Measurements from ENCODE around the gene SLC25A44.
"Not testable (repeated sequence)": the region's sequence is repeated elsewhere in the genome, so short reads cannot be mapped to it uniquely, and the experiment has no call there.

The SLC25A44 gene

GRCh38 chr1:156198831-156199349 lies 5.0 kb downstream of the SLC25A44 start:
- no peak for DNase-seq (ENCODE audit: extremely low read depth in 1 of 2, low read depth in 1 of 2)

GRCh38 chr1:156200044-156200443 lies 6.1 kb downstream of the SLC25A44 start:
- no peak for DNase-seq (ENCODE audit: extremely low read depth in 1 of 2, low read depth in 1 of 2)

GRCh38 chr1:156203331-156203730 lies 9.4 kb downstream of the SLC25A44 start:
- no peak for DNase-seq (ENCODE audit: extremely low read depth in 1 of 2, low read depth in 1 of 2)

GRCh38 chr1:156204686-156205085 lies 10.8 kb downstream of the SLC25A44 start:
- DNase-seq (ENCODE audit: extremely low read depth in 1 of 2, low read depth in 1 of 2): no peak

GRCh38 chr1:156211243-156211642 lies 17.3 kb downstream of the SLC25A44 start:
- no peak for DNase-seq (ENCODE audit: extremely low read depth in 1 of 2, low read depth in 1 of 2)

GRCh38 chr1:156212130-156212529 lies 18.2 kb downstream of the SLC25A44 start:
- DNase-seq (ENCODE audit: extremely low read depth in 1 of 2, low read depth in 1 of 2): no peak

- peak; percentile 88 to 93 for DNase-seq (ENCODE audit: extremely low read depth in 1 of 2, low read depth in 1 of 2)
Measured at GRCh38 chr1:156212833-156213643, 19.1 kb downstream of the SLC25A44 start, which contains the start of gene PMF1. TSS of gene PMF1 (plus strand) at chr1:156213007. CDS start at chr1:156213016, 9 bp downstream.

GRCh38 chr1:156213644-156213966 lies 19.7 kb downstream of the SLC25A44 start:
- no peak for DNase-seq (ENCODE audit: extremely low read depth in 1 of 2, low read depth in 1 of 2)

- no peak for DNase-seq (ENCODE audit: extremely low read depth in 1 of 2, low read depth in 1 of 2)
Measured at GRCh38 chr1:156214024-156214748, 20.3 kb downstream of the SLC25A44 start.

GRCh38 chr1:156216361-156217086 lies 22.6 kb downstream of the SLC25A44 start:
- not testable (repeated sequence) for DNase-seq (ENCODE audit: extremely low read depth in 1 of 2, low read depth in 1 of 2)

- no peak for DNase-seq (ENCODE audit: extremely low read depth in 1 of 2, low read depth in 1 of 2)
Measured at GRCh38 chr1:156217871-156218270, 24.0 kb downstream of the SLC25A44 start.

GRCh38 chr1:156220226-156220625 lies 26.3 kb downstream of the SLC25A44 start:
- no peak for DNase-seq (ENCODE audit: extremely low read depth in 1 of 2, low read depth in 1 of 2)

- DNase-seq (ENCODE audit: extremely low read depth in 1 of 2, low read depth in 1 of 2): no peak
Measured at GRCh38 chr1:156221986-156222692, 28.2 kb downstream of the SLC25A44 start.

- DNase-seq (ENCODE audit: extremely low read depth in 1 of 2, low read depth in 1 of 2): no peak
Measured at GRCh38 chr1:156225677-156226014, 31.7 kb downstream of the SLC25A44 start.

- no peak for DNase-seq (ENCODE audit: extremely low read depth in 1 of 2, low read depth in 1 of 2)
Measured at GRCh38 chr1:156226116-156226538, 32.2 kb downstream of the SLC25A44 start.

GRCh38 chr1:156226782-156227181 lies 32.9 kb downstream of the SLC25A44 start:
- no peak for DNase-seq (ENCODE audit: extremely low read depth in 1 of 2, low read depth in 1 of 2)

GRCh38 chr1:156228501-156228900 lies 34.6 kb downstream of the SLC25A44 start:
- DNase-seq (ENCODE audit: extremely low read depth in 1 of 2, low read depth in 1 of 2): no peak

GRCh38 chr1:156229809-156230472 lies 36.0 kb downstream of the SLC25A44 start:
- DNase-seq (ENCODE audit: extremely low read depth in 1 of 2, low read depth in 1 of 2): no peak

GRCh38 chr1:156230473-156230837 lies 36.6 kb downstream of the SLC25A44 start:
- DNase-seq (ENCODE audit: extremely low read depth in 1 of 2, low read depth in 1 of 2): no peak

GRCh38 chr1:156232201-156232894 lies 38.4 kb downstream of the SLC25A44 start:
- DNase-seq (ENCODE audit: extremely low read depth in 1 of 2, low read depth in 1 of 2): no peak
